Natural killer cell (primary cell): ENCODE results near the gene SCGB3A1. TPM values are rescaled to one million over a fixed set of nuclear protein-coding genes. Genes with fewer than 3 reads are reported as not detected.

Source experiments
- ATAC-seq, 3 donors: fragments of 150-1000 bp in 2 of 3; fragments of 200-7000 bp in 1 of 3; cut with Tn5 transposase; 1 replicate in 1 of 3; 2 replicates in 2 of 3; pipeline ENCODE4 v1.10.0; 2021; ENCODE audit warnings: mild to moderate bottlenecking in 2 of 3, moderate library complexity in 2 of 3
- DNase-seq, 2 donors: peaks; one replicate each; pipeline versions ENCODE4 v3.0.0 to v3.0.0-alpha.2; 2013 to 2021; ENCODE audit warnings: mixed read lengths in 1 of 2
- H3K27ac ChIP-seq: one replicate; pipeline ENCODE4 v1.5.1; 2013; ENCODE audit warnings: mild to moderate bottlenecking, low read length
- H3K27me3 ChIP-seq: one replicate; pipeline ENCODE4 v1.6.1; 2013; ENCODE audit warnings: low read length; ENCODE audit not compliant: control insufficient read depth, insufficient read depth
- H3K36me3 ChIP-seq: one replicate; pipeline ENCODE4 v1.6.1; 2013; ENCODE audit warnings: low read length; ENCODE audit not compliant: control insufficient read depth, insufficient read depth
- H3K4me1 ChIP-seq: one replicate; pipeline ENCODE4 v1.6.1; 2013; ENCODE audit warnings: low read length; ENCODE audit not compliant: control insufficient read depth, insufficient read depth
- H3K4me3 ChIP-seq: one replicate; pipeline ENCODE4 v1.5.1; 2013; ENCODE audit warnings: low read length
- H3K9me3 ChIP-seq: one replicate; pipeline ENCODE4 v1.6.1; 2013; ENCODE audit warnings: low read length; ENCODE audit not compliant: control insufficient read depth, insufficient read depth
- H3K27ac Mint-ChIP-seq, 2 donors: one replicate each; pipeline ENCODE4 v1.8.0; 2022; ENCODE audit warnings: mild to moderate bottlenecking in 2 of 2, mixed read lengths in 2 of 2, moderate library complexity in 1 of 2
- H3K27me3 Mint-ChIP-seq, 2 donors: one replicate each; pipeline ENCODE4 v1.8.0; 2022; ENCODE audit warnings: low read depth in 2 of 2, mixed read lengths in 2 of 2
- H3K36me3 Mint-ChIP-seq: one replicate; pipeline ENCODE4 v1.8.0; 2022; ENCODE audit warnings: mixed read lengths
- H3K4me1 Mint-ChIP-seq, 2 donors: one replicate each; pipeline ENCODE4 v1.8.0; 2022; ENCODE audit warnings: mixed read lengths in 2 of 2
- H3K4me3 Mint-ChIP-seq: one replicate; pipeline ENCODE4 v1.8.0; 2022; ENCODE audit warnings: mild to moderate bottlenecking, moderate library complexity, mixed read lengths
- H3K9me3 Mint-ChIP-seq, 2 donors: one replicate each; pipeline ENCODE4 v1.8.0; 2022; ENCODE audit warnings: mixed read lengths in 2 of 2
- whole genome bisulfite sequencing: methylation state at CpG from one replicate; pipeline ENCODE4 v1.1.7; 2013; ENCODE audit warnings: missing lambda C conversion rate; ENCODE audit not compliant: insufficient coverage; 5-methylcytosine and 5-hydroxymethylcytosine counted together
- intact Hi-C: fragments of 100-400 bp; cut with micrococcal nuclease; formaldehyde crosslinking; loops from one replicate; pipeline ENCODE4 v1.14.2; 2022
- total RNA-seq, 4 donors: library from RNA; stranded (reverse); fragments of 120-200 nt in 1 of 4; gene quantifications; one replicate each; pipeline versions ENCODE4 v1.2.3 to v1.2.4, GENCODE V29; 2013 to 2022
- TF ChIP-seq, protein P1 (sequence below): fragments of 200-600 bp; IDR thresholded peaks from one replicate; pipeline ENCODE4 v1.8.0; 2022; ENCODE audit warnings: antibody characterized with exemption

SCGB3A1 gene
- total RNA-seq, 3 donors from 2014 or later (not counting 1 experiment from before 2014, with no cell fraction given), result not detected

DNA sequence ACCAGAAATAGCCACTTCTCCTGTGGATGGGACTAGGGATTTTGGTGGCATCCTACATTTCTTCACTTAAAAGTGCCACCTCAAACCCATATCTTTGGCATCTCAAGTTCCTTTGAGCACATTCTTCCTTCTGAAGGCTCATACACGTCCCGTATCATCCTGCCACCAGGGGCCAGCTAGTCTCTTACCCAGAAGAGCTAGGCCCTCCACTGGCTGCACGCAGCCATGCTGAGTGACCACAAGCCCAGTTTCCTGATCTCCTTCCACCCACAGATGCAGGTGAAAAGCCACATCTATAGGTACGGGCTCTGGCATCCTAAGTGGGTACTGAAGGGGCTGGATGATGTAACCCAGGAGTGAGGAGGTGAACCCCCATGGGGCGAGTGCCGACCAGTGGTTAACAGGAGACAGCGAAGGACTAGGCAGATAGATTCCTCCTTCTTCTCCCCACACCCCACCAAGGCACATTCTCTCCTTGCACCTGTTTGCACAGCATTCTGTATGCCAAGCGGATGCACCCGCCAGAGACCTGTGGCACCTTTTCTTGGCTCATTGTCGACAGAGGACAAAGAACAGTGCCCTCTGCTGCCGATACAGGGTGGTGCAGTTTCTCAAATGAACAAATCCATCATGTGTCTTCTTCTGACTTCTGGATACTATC lies 14.4 kb upstream of the SCGB3A1 start:
- TF ChIP-seq, protein P1, sequence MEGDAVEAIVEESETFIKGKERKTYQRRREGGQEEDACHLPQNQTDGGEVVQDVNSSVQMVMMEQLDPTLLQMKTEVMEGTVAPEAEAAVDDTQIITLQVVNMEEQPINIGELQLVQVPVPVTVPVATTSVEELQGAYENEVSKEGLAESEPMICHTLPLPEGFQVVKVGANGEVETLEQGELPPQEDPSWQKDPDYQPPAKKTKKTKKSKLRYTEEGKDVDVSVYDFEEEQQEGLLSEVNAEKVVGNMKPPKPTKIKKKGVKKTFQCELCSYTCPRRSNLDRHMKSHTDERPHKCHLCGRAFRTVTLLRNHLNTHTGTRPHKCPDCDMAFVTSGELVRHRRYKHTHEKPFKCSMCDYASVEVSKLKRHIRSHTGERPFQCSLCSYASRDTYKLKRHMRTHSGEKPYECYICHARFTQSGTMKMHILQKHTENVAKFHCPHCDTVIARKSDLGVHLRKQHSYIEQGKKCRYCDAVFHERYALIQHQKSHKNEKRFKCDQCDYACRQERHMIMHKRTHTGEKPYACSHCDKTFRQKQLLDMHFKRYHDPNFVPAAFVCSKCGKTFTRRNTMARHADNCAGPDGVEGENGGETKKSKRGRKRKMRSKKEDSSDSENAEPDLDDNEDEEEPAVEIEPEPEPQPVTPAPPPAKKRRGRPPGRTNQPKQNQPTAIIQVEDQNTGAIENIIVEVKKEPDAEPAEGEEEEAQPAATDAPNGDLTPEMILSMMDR, result peak; percentile 88
- 44% methylated on average over 10 of the region's 11 CpGs for WGBS
- H3K9me3 ChIP-seq, result no peaks in the 10 kb centered on the region
- no peak overlapping the region for H3K27ac ChIP-seq
- DNase-seq (peak; percentile 45 to 75), ATAC-seq (peak; percentile 42 to 84 (median 50))
- Mint-ChIP-seq H3K36me3 (no peaks in the 10 kb centered on the region), H3K27ac (no peak overlapping the region), H3K9me3 (no peaks in the 10 kb centered on the region), H3K4me1 (peaks cover 6 to 7% of the 10 kb centered on the region in 2 donors), H3K4me3 (no peak overlapping the region), H3K27me3 (peaks cover 0 to 5% of the 10 kb centered on the region in 2 donors)
- H3K27me3 ChIP-seq, result no peaks in the 10 kb centered on the region
- no peaks in the 10 kb centered on the region for H3K36me3 ChIP-seq
- peaks cover 7% of the 10 kb centered on the region for H3K4me1 ChIP-seq
- intact Hi-C loops, result no loop called here
- no peak overlapping the region for H3K4me3 ChIP-seq

DNA sequence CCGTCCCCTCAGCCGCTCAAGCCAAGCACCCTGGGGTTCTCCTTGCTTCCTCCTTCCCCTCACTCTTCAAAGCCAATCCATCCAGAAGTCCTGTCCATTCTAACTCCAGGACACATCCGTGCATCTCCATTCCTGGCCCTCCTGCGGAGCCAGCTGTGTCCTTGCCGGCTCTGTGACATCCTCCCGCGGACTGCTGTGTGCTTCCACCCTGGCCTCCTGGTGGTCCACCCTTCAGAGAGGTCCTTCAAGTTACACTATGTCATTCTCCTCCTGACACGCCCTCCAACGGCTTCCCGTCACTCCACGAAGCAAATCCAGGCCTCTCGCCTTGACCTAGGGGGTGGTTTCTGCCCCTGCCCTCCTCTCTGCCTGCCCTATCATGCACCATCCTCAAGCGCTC lies 13.0 kb upstream of the SCGB3A1 start:
- TF ChIP-seq, protein P1, result no peak
- Mint-ChIP-seq H3K9me3 (no peaks in the 10 kb centered on the region), H3K27me3 (peaks cover 0 to 5% of the 10 kb centered on the region in 2 donors), H3K36me3 (no peaks in the 10 kb centered on the region), H3K27ac (no peak overlapping the region), H3K4me3 (no peak overlapping the region), H3K4me1 (peaks cover 6 to 7% of the 10 kb centered on the region in 2 donors)
- 86% methylated on average over 12 of the region's 13 CpGs for WGBS
- Histone ChIP-seq H3K4me3 (no peak overlapping the region), H3K36me3 (no peaks in the 10 kb centered on the region), H3K4me1 (peaks cover 7% of the 10 kb centered on the region), H3K27ac (no peak overlapping the region), H3K27me3 (no peaks in the 10 kb centered on the region), H3K9me3 (no peaks in the 10 kb centered on the region)
- intact Hi-C loops, result no loop called here
- no peak for DNase-seq
- no peak for ATAC-seq

DNA sequence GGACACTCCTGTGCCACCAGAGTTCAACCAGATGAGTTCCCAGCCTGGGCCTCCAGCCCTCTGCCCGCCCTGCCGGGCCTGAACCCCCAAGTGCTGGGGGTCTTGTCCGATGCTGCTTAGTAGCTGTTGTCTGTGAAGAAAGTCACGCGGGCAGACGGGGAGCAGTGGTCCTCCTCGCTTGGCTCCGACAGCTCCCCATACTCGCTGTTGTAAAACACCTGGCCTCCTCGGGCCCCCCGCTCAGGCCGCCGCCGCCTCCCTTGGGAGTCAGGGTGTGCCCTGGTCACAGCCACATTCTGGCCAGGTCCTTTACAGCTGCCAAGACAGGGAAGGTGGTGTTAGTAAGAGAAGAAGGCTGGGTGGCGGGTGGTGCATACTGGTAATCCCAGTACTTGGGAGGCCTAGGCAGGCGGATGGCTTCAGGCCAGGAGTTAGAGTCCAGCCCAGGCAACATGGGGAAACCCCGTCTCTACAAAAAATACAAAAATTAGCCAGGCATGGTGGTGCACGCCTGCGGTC lies 11.8 kb upstream of the SCGB3A1 start:
- Histone ChIP-seq H3K27ac (no peak overlapping the region), H3K27me3 (no peaks in the 10 kb centered on the region), H3K4me1 (peaks cover 7% of the 10 kb centered on the region), H3K36me3 (no peaks in the 10 kb centered on the region), H3K4me3 (no peak overlapping the region), H3K9me3 (no peaks in the 10 kb centered on the region)
- no peak overlapping the region for H3K27ac Mint-ChIP-seq
- 95% methylated on average over 19 of the region's 19 CpGs for WGBS
- no peak overlapping the region for H3K4me3 Mint-ChIP-seq
- TF ChIP-seq, protein P1, result no peak
- no peak for ATAC-seq
- H3K27me3 Mint-ChIP-seq, result peaks cover 0 to 5% of the 10 kb centered on the region in 2 donors
- no peaks in the 10 kb centered on the region for H3K36me3 Mint-ChIP-seq
- intact Hi-C loops, result no loop called here
- H3K9me3 Mint-ChIP-seq, result no peaks in the 10 kb centered on the region
- no peak for DNase-seq
- H3K4me1 Mint-ChIP-seq, result peaks cover 6 to 7% of the 10 kb centered on the region in 2 donors
